GM19467 (cell line): ENCODE results near the gene PRKCE.

Experiments used
- ATAC-seq: cut with Tn5 transposase; IDR thresholded peaks from one replicate; pipeline ENCODE4 v1.9.1; 2021; ENCODE audit warnings: mild to moderate bottlenecking, moderate library complexity; ENCODE audit not compliant: unreplicated experiment

Gene PRKCE

DNA sequence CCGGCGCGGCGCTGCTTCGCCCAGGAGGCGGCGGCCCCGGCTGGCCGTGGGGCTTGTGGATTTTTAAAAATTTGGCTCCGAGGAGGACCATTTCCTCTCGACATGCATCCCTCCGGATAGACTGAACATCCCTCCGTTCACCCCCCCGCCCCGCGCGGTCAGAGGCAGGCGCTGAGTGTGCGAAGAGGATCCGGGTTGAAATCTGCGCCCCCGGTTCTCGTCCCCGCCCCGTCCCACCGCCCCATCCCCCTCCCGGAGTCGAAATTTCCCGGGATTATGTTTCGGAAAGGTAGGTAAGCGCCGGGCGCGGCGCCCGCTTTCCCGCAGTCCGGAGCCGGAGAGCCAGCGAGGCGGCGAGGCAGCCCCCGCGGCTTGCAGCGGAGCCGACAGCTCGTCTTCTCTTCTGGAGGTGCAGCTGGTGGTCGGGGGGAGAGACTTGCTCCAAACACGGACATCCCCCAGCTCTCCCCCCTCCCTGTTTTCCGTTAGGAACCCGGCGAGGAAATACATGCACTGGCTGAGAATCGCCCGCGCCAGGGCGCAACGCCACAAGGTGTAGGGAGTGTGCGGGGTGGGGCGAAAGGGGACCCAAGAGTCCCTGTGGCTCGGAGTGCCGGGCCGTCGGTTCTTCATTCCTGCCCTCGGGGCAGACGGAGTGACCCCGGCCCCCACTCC is at the start of gene PRKCE:
PRKCE (plus strand) TSS at position 261 of the 675 bp plus-strand sequence.
- peak; percentile 17 for ATAC-seq

DNA sequence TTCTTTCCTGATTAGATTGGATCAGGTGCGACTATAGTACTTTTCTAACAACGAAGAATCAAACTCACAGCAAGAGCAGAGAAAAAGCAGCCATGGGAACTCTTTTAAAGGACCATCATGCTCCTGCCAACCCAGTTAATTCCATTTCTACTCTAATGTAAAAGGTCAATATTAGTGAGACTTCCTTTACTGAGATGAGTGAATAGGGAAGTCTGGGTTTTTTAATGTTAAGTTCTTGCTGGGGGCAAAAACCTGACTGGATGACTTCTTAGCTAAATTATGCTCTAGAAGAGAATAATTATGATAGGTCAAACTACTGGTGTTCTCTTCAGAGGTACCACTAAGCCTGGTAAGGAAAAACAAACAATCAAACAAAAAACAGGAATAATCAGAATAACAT is 48.9 kb upstream of the PRKCE start:
- ATAC-seq: no peak

DNA sequence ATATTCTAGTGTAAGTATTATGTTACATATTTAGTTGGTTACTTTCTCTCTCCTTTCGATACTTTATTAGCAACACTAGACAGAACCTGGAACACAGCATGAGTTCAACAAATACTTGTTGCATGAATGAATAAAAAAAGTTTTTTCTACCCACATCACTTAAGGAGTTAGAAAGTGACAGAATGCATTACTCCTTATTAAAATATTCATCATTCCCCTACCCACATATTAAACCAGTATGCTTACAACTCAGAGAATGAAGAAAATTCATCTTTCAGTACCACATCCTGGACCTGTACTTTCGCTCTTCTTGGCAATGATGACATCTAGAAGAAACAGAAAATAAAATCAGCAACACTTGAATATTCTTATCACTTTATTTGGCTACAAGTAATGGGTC is 46.4 kb upstream of the PRKCE start:
- ATAC-seq: no peak

DNA sequence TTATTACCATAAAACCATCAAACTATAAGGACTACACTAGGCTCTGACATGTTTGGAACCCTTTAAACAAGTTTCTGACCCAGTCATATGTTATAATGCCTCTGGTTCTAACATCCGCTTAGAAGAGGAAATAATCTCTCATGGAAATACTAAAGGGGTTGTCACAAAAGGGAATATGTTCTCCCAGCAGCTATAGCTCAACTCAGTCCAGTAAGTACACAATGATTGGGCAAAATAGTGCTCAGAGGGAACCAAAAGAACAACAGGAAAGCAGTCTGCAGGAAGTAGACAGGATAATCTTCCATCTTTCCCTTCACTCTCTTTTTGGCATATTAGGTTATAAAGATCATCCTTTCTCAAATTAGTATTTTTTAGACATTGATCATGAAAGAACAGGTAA is 44.7 kb upstream of the PRKCE start:
- no peak for ATAC-seq

DNA sequence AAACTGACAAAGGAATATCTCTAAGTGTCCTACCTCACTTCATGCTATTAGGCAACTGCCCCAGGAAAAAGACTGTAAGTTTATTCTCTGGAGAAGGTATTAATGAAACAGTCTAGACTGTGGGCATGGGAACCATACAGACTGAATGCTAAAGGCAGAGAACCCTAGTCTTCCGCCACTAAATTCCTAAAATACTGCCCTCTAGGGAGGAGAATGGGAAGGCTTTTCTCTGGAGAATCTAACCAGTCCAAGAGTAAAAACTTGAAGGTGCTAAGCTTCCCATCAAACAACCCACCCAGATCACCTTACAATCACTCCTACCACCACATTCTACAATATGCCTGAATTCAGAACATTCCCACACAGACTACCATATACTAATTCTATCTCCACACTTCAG is 43.8 kb upstream of the PRKCE start:
- ATAC-seq: no peak

DNA sequence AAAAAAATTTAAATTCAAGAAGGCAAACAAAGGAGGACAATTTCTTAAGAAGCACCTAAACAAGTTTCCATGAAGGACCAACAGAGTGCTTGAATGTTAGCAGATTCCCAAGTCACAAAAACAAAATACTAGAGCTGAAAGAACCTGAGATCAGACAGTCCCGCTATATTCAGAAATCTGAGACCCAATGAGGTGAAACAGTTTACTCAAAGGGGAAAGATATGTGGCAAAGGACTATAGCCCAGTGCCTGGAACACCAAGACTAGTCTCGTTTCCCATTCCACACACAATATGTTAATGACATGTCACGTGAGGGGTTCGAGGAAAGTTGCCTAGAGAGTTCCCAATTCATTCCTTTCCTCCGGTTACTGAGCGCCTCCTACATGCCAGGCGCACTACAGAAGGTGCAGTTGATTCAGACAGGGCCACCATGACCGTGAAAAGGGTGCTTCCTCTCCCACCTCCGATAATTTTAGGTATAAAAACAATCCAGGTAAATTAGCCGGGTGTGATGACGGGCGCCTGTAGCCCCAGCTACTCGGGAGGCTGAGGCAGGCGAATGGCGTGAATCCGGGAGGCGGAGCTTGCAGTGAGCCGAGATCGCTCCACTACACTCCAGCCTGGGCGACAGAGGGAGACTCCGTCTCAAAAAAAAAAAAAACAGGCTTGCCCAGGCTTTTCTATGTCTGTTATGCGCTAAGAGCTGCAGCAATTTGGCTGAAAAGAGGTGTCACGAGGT is 41.0 kb upstream of the PRKCE start:
- ATAC-seq: peak; percentile 28

DNA sequence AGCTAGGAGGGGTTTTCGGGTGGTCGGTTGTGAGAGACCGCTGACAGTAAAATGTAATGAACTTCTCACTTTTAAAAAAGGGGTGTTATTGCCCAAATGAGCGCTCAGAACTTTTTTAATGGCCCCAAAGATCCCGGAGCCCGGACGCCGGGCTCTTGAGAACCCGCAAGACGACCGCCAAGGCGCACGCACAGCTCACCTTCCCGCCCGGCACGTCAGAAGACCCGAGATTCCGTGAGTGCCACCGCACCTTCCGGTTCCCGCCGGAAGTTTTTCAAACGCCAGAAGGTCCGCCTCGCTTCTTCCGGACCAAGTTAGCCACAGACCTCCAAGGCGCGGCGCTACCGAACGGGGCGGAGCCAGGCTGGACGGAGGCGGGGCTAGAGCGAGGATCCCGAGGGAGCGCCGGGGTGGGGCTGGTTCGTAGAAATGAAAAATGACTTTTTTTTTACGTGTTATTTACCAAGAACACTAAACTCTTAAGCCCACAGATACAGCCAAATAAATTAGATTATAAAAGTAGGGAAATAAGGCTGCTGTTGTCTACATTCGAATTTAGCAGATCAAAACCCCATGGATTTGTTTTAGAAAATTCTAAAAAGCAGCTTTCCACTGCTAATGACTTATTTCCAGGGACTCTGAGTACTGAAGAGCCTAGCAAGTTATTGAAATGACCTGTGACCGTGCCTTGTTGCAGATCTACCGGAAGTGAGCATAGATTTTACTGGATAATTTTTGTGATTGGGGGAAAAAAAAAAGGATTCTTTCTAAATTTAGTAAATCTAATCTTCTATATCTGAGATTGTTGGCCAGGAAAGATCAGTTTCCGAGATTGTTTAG is 40.2 kb upstream of the PRKCE start, which contains the start of gene SRBD1:
SRBD1 (minus strand) TSS at position 248 of the 840 bp plus-strand sequence. CDS start 5,826 bp downstream, outside the sequence.
- peak; percentile 94 for ATAC-seq

DNA sequence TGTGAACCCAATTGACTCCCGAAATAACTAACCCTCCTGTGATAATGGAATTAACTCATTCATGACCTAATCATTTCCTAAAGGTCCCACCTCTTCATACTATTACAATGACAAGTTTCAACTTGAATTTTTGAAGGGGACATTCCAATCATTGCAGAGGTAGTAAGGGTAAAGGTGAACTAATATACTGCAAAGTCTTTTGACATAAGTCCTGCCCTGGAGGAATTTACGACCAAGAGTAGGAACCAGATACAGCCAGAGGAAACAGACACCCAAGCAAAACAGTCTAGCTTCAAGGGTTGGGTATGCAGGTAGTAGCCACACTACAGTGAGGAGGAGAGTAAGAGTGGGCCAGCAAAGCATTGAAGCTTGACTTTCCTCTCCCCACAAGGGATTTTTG is 39.2 kb upstream of the PRKCE start:
- ATAC-seq: no peak

DNA sequence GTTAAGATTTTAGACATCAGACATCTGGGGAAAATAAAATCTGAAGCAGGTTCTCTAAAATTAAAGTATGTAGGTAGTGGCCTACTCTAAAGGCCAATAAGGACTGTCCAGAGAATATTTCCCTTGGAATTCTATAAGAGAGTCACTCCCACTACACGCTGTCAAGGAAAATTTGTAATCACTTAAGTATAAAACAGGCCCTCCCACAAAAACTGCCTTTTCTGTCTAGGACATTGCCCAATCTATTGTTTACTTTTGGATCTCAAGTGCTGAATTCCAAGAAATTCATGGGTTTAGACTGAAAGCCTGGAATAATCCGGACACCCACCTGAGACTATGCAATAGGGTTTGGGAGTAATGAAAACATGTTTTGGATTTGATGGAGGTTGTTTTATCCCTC is 38.7 kb upstream of the PRKCE start:
- ATAC-seq: no peak

DNA sequence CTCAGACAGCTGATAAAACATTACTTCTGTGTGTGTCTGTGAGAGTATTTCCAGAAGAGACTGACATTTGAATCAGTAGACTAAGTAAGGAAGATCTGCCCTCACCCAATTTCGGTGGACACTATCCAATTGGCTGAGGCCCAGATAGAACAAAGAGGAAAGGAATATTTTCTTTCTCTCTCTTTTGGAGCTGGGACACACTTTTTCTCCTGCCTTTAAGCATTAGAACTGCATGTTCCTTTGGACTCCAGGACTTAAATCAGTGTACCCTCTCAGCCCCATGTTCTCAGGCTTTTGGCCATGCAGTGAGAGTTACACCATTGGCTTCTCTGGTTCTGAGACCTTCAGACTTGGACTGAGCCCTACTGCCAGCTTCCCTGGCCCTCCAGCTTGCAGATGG is 37.1 kb upstream of the PRKCE start:
- no peak for ATAC-seq

DNA sequence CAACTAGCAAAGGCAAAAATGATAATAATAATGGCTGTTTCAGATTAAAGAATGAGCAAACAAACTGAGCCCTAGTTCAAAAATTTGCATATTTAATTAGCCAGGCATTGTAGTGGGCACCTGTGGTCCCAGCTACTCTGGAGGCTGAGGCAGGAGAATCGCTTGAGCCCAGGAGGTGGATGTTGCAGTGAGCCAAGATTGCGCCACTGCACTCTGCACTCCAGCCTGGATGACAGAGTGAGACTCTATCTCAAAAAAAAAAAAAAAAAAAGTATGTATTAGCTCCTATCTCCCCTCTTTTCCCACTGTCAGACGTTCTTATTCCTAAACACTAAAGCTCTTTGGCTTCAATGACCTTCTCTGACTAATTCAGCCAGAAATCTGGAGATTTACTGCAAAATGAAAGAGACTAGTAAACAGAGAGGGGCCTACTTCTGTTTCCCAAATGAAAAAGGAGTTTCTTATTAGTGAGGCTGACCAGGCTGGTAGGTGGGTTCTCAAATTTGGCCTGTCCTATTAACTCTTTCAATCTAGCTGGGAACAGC is 36.5 kb upstream of the PRKCE start:
- no peak for ATAC-seq

DNA sequence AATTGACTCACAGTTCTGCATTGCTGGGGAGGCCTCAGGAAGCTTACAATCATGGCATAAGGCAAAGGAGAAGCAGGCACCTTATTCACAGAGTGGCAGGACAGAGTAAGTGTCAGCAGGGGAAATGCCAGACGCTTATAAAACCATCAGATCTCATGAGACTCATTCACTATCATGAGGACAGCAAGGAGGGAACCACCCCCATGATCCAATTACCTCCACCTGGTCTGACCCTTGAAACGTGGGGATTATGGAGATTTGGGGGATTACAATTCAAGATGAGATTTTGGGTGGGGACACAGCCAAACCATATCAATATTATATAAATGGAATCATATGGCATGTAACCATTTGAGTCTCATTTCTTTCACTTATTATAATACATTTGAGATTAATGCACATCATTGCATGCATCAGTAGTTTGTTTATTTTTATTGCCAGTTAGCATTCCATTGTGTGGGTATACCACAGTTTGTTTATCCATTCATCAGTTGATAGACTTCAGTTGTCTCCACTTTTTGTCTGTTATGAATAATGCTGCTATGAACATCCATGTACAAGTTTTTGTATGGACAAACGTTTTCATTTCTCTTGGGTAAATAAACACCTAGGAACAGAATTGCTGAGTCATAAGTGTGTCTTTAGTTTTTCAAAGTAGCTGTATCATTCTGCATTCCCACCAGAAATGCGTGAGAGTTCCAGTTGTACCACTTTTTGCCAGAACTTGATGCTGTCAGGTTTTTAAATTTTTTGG is 34.6 kb upstream of the PRKCE start:
- ATAC-seq: no peak

DNA sequence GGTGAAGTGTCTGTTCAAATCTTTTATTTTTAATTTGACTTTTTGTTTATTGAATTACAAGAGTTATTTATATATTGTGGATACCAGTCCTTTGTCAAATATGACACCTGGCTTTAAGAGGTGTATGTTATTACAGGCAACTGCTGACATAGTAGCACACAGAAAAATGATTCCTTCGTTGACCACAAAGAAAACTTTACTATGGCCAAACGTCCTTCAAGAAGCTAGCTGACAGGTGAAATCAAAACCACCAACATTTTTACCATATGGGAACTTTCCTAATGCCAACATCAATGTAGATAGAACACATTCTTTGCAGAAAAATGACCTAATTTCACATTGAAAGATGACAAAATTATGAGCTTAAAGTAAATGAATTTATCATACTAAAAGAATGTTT is 34.0 kb upstream of the PRKCE start:
- ATAC-seq: no peak

DNA sequence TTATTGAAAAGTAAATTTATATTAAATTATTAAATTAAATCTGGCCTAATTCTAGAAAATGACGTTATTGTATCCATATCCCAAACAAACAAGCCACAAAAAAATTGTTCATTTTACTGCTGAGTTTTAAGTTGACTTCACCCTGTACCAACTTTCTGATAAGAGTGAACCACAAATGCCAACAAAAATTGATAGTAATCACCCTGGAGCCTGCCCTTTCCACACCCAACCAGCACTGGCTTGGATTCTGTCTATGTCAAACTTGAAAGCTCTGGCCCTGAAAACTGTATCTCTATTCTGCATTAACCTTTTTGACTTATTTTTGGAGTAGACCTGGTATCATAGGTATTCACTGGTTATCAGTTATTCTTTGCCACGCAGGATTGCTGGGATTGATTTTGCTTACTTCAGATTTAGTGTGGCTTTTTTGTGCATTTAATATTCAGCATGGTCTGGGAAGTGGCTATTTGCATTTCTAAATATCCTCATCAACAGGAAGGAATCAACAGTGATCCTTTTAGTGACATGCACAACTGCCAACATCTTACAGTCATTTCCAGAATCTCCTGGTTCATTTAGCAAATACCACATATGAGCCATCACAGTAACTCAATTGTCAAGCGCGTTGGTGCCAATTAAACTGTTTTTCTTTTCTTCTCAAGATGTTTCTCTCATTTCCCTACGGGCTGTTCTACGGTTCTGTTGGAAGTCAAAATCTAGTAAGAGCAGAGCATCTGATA is 29.0 kb upstream of the PRKCE start:
- no peak for ATAC-seq

DNA sequence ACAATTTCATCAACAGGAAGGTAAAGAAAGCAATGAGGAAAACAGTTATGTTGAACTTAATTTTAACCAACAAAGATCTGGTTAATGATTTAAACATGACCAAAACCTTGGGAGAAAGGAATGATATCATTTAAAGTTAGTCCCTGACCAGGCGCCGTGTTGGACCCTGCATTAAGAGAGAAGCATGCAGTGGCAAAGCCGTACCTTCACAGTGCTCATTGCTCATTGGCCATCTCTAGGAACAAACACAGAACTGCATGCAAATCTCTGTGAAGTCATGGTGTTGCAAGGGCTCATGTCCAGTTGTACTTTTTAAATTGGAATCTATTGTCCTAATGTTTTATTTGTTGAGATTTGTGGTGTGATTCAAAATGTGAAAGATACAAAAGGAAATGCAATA is 28.4 kb upstream of the PRKCE start:
- no peak for ATAC-seq

DNA sequence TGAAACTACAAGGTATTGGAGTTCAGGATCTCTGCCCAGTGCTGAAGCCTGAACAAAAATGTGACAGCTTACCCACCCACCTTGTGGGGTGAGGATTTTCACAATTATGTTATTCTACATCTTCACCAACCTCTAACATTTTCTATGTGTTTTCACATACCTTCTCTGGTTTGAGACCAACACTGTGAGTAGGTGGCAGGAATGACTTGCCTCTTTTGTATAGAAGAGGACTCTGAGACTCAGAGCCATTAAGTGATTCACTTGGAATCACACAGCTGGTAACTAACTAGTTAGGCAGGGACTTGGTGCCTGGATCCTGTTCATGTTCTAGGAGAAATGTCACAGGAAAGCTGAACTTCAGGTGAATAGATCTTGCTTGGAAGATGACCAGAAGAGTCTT is 25.7 kb upstream of the PRKCE start:
- no peak for ATAC-seq

DNA sequence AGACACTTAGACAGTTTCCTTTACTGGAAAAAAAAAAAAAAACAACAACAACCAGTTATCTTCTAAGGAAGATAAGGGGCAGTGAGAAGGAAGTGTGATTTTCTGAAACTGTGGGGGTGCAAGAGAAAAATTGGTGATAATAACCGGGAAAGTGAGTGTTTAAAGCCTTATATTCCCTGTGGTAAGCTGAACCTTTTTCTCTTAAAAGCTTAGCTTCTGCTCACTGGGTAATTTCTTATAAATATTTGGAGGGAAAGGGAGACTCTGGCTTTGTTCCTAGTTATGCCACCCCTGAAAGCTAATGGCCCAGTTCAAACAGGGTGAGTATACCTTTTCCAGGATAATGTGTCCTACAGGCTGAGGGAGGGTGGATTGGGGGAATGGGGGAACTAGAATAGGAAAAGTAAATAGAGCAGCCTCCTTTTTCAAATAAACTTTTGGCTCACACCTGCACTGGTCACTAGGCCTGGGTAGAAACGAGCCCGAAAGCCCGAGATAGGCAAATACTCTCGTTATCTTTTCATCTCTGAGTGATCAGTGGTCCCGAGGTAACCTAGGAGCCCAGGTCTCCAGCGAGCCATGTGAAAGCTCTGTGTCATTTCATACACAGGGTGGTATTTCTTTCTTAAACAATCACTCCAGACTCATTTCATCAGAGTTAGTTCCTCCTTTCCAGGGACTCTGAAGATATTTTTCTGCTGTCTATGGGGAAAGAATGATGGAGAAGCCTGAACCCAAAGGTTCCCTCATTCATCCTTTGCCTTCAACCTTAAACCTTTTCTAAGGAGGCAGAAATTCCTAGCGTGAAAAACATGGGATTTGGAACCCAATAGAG is 24.9 kb upstream of the PRKCE start:
- ATAC-seq: no peak

DNA sequence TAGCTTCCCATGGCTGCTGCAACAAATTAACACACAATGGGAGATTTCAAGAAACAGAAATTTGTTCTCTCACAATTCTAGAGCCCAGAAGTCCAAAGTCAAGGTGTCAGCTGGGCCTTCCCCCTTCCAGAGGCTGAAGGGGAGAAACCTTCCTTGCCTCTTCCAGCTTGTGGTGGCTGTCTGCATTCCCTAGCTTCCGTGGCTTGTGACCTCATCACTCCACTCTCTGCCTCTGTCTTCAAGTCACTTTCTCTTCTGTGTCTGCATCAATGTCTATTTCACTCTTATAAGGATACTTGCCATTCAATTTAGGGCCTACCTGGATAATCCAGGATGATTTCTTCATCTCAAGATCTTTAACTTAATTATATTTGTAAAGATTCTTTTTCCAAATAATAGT is 23.6 kb upstream of the PRKCE start:
- no peak for ATAC-seq

DNA sequence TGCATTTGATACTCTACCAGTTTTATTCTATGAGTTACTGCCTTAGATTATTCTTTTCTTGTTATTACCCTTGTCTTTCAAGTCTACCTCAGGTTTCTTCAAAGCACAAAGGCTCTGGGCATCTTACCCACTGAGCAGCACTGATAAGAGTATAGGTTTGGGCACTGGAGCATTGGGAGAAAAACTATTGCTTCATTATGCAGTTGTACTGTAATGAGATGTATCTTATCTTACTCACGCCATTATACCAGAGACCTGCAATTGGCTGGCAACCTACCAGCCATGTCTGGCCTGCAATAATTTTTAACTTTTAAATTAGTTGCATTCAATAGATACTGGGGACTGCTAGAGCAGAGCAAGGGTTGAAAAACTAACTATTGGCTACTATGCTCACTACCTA is 21.5 kb upstream of the PRKCE start:
- no peak for ATAC-seq
